ENCODE results near the gene STXBP4. TPM values are rescaled to one million over a fixed set of nuclear protein-coding genes. Genes with fewer than 3 reads are reported as not detected.

The STXBP4 gene
- total and polyA plus RNA-seq, 2 donors (not counting 3 experiments of a cell fraction or from before 2014, with no cell fraction given): 1.9 to 12.9 TPM

DNA sequence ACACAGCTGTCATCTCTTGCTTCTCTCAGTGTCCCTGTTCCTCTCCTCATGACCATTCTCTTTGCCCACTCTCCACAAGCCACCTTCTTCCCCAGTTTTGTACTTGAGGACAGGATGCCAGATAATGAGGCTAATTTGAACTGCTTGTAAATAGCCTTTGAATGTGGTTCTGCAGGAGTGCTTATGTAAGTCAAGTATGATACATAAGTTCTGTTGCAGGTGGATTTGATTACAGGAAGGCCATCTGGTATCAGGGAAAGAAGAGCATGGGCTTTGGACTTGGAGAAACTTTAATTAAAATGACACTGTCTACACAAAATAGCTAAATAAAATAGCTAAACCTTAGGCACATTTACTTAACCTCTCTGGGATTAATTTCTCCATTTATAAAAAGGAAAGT, 176.0 kb downstream of the STXBP4 start:
- H3K36me3 ChIP-seq (ENCODE audit: control insufficient read depth in 2 of 2, extremely low read depth in 1 of 2, insufficient read depth in 2 of 2, low read length in 2 of 2): no peaks in the 10 kb centered on the region
- intact Hi-C loops (cut with micrococcal nuclease): no loop called here
- H3K9me1 ChIP-seq (replicated peaks; ENCODE audit: control insufficient read depth, extremely low read depth, insufficient read depth, low read length): no peaks in the 10 kb centered on the region
- no peaks in the 10 kb centered on the region for H3K9me3 ChIP-seq (replicated peaks; ENCODE audit: control insufficient read depth, insufficient read depth, low read length)
- no peak for FAIRE-seq
- ChIA-PET CTCF (interaction anchor here (1.5 kb wide), 1 partner anchor 12 kb away, joined by 3 read pairs; no protein-coding TSS in a partner anchor), POLR2A (no interaction called here)
- no peak overlapping the region for H2AFZ ChIP-seq (ENCODE audit: low read depth, low read length)
- no peak for DNase-seq (ENCODE audit: low read depth, low spot score)
- H3K4me1 ChIP-seq (ENCODE audit: control insufficient read depth, extremely low read depth, insufficient read depth, low read length): no peaks in the 10 kb centered on the region
- dilution Hi-C loops (cut with MboI; ENCODE audit: extremely low pct_ligation_motif_present, low sequenced_read_pairs): no loop called here
- H3K79me2 ChIP-seq (ENCODE audit: control insufficient read depth, insufficient read depth, low read length): no peaks in the 10 kb centered on the region
- no TSS peak for BruUV-seq (replicated peaks)
- no peak overlapping the region for H3K9ac ChIP-seq (replicated peaks; ENCODE audit: extremely low read depth, insufficient read depth, low read length)
- H3K27me3 ChIP-seq (ENCODE audit: control insufficient read depth in 2 of 2, insufficient read depth in 2 of 2, low read length in 2 of 2): no peaks in the 10 kb centered on the region
- no peaks in the 10 kb centered on the region for H4K20me1 ChIP-seq (replicated peaks; ENCODE audit: control insufficient read depth, extremely low read depth, insufficient read depth, low read length)
- no peak overlapping the region for H3K27ac ChIP-seq (ENCODE audit: insufficient read depth, low read depth, low read length)
- H3K4me3 ChIP-seq (replicated peaks in 1 of 3; ENCODE audit: insufficient read depth in 1 of 3, low read depth in 1 of 3, low read length in 3 of 3): no peak overlapping the region
- TF ChIP-seq MYC (IDR thresholded peaks at IDR 0.05; ENCODE audit: low read depth, low read length): no peak
- no peak for TF ChIP-seq EZH2 (IDR thresholded peaks at IDR 0.05; ENCODE audit: borderline replicate concordance, low read depth, low read length, severe bottlenecking)
- TF ChIP-seq JUN (IDR thresholded peaks at IDR 0.05; ENCODE audit: borderline replicate concordance, insufficient read depth, insufficient read length, low read depth): no peak
- no peak for TF ChIP-seq POLR2AphosphoS5 (IDR thresholded peaks at IDR 0.05; ENCODE audit: insufficient read depth, low read depth, low read length)
- TF ChIP-seq, protein P1, sequence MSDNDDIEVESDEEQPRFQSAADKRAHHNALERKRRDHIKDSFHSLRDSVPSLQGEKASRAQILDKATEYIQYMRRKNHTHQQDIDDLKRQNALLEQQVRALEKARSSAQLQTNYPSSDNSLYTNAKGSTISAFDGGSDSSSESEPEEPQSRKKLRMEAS (IDR thresholded peaks at IDR 0.05; ENCODE audit: insufficient read depth, insufficient read length): no peak
- TF ChIP-seq, protein P2, sequence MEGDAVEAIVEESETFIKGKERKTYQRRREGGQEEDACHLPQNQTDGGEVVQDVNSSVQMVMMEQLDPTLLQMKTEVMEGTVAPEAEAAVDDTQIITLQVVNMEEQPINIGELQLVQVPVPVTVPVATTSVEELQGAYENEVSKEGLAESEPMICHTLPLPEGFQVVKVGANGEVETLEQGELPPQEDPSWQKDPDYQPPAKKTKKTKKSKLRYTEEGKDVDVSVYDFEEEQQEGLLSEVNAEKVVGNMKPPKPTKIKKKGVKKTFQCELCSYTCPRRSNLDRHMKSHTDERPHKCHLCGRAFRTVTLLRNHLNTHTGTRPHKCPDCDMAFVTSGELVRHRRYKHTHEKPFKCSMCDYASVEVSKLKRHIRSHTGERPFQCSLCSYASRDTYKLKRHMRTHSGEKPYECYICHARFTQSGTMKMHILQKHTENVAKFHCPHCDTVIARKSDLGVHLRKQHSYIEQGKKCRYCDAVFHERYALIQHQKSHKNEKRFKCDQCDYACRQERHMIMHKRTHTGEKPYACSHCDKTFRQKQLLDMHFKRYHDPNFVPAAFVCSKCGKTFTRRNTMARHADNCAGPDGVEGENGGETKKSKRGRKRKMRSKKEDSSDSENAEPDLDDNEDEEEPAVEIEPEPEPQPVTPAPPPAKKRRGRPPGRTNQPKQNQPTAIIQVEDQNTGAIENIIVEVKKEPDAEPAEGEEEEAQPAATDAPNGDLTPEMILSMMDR (IDR thresholded peaks at IDR 0.05; ENCODE audit: extremely low read depth in 1 of 2, insufficient read depth in 1 of 2, low read depth in 1 of 2, low read length in 2 of 2): no peak
- no peak for TF ChIP-seq FOS (IDR thresholded peaks at IDR 0.05; ENCODE audit: borderline replicate concordance, insufficient read depth, low read length)
- TF ChIP-seq POLR2A (IDR thresholded peaks at IDR 0.05; ENCODE audit: low read depth, low read length): no peak
- TF ChIP-seq GATA2 (IDR thresholded peaks at IDR 0.05; ENCODE audit: insufficient read depth, insufficient read length, low read depth, low read length): no peak
- H3K4me2 ChIP-seq (ENCODE audit: insufficient read depth, low read length): no peak overlapping the region
